ENCODE data around the gene JAM2.
A peak's percentile ranks its signal among the peaks of the same experiment; 100 is the strongest.

- TF ChIP-seq CTCF (IDR thresholded peaks at IDR 0.05) (peak; percentile 76 to 82 (median 79)), POLR2A (IDR thresholded peaks at IDR 0.05) (no peak)
These were observed 69.5 kb downstream of the JAM2 start for GRCh38 chr21:25708467-25709065.
